GM21723 (cell line): ENCODE measurements around the gene MSX2.

Experiments used
- ATAC-seq: cut with Tn5 transposase; IDR thresholded peaks from one replicate; pipeline ENCODE4 v1.9.1; 2021; ENCODE audit warnings: mild to moderate bottlenecking, moderate library complexity; ENCODE audit not compliant: unreplicated experiment

Gene MSX2

GRCh38 chr5:174724484-174725260 lies at the start of gene MSX2:
TSS of gene MSX2 (plus strand) at chr5:174724582. CDS start at chr5:174724660, 78 bp downstream.
- no peak for ATAC-seq

- no peak for ATAC-seq
These were observed 49.3 kb upstream of the MSX2 start for GRCh38 chr5:174675110-174675509.

DNA sequence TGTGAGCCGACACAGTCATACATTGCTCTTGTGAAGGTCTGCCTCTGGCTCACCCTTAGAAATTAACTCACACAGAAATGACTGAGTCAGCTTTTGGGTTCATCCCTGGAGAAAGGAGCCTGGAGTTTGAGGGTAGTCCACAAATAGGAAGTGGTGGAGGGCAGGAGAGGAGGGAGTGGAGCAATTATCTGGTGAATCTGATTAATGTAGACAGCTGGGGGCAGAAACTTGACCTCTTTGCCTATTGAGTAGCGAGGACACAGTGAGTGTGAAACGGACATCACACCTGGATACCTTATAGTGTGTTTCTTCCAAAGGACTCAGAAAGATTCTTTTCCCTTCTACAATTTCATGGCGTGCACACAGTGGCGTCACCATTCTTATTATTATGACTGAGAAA lies 48.5 kb upstream of the MSX2 start:
- no peak for ATAC-seq

- no peak for ATAC-seq
These were observed 46.3 kb upstream of the MSX2 start for GRCh38 chr5:174678107-174678506.

- ATAC-seq: no peak
These were observed 43.3 kb upstream of the MSX2 start for GRCh38 chr5:174680901-174681565.

DNA sequence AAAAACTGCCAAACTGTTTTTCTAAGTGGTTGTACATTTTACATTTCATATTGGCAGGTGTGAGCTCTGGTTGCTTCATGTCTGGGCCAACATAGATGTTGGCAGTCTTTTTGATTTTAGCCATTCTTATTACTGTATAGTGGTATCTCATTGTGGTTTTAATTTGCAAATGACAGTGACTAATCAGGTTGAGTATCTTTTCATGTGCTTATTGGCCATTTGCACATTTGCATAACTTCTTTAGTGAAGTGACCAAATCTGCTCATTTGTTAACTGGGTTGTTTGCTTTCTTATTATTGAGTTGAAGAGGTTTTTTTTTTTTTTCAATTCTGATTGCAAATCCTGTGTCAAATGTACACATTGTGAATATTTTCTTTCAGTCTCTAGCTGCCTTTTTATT lies 36.9 kb upstream of the MSX2 start:
- ATAC-seq: no peak

- ATAC-seq: no peak
These were observed 35.7 kb upstream of the MSX2 start for GRCh38 chr5:174688441-174689354.

- no peak for ATAC-seq
These were observed 34.1 kb upstream of the MSX2 start for GRCh38 chr5:174690271-174690670.

GRCh38 chr5:174692381-174692780 lies 32.0 kb upstream of the MSX2 start:
- no peak for ATAC-seq

DNA sequence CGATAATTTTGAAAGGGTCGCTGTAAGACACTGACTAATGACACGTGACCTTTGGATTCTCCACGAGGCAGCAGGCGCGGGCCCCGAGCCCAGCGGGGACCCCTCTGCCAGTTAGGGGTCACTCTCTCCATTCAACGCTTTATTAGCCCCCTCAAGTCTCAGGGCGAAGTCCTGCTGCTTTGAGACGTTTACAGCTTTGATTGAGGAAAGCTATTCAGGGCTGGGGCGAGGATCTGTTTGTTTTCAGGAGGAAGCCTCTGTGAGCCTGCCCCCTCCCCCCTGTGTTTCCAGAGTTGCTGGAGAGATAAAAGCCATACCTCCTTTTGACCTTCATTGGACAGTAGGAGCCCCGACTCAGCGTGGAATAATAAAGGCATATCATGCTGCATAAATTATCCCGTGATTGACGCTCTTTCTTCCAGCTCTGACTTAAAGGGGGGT lies 31.4 kb upstream of the MSX2 start:
- no peak for ATAC-seq

DNA sequence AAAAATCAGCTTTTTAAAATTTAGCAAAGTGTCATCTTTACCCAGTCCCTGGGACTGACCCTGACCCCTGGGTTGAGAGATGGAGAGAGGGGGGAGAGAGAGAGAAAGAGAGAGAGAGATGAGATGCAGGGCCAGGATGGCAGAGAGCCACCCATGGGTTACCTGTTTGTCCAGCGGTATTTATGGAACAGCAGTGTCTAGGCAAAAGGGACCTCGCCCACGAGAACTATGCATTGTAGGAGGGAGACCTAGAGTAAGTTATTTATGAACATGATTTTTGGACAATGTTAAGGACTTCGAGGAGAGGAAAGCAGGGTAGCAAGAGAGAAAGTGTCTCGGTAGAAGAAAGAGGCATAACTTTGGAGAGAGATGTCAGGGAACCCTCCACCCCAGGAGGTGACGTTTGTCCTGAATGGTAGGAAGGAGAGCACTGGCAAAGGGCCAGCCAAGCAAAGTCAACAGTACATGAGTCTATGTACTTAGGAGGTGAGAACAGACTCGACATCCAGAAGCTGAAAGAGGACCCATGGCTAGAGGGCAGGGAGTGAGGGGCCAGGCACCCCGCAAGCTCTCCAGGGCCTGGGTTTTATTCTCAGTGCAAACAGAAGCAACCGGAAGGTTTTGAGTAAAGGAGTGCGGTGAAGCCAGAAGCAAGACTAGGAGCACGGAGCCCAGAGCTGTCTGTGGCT lies 30.5 kb upstream of the MSX2 start:
- no peak for ATAC-seq

DNA sequence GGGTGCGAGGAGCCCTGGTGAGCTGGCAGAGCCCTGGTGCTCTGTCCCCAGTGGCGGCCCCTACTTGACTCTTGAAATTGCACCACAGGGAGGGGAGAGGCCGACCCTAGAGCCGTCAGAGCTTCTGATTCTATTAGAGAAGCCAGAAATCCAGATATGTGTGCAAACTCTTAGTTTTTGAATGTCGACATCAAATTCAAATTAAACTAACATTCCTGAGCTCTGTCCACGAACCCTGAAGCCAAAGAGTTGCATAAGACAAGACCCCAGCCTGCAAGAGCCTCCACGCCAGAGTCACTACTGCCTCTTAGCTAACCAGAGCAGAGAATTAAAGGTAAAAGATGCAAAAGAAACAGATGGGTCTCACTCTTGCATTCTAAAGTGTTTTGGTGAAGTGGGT lies 29.8 kb upstream of the MSX2 start:
- no peak for ATAC-seq

GRCh38 chr5:174698156-174698555 lies 26.2 kb upstream of the MSX2 start:
- ATAC-seq: no peak

DNA sequence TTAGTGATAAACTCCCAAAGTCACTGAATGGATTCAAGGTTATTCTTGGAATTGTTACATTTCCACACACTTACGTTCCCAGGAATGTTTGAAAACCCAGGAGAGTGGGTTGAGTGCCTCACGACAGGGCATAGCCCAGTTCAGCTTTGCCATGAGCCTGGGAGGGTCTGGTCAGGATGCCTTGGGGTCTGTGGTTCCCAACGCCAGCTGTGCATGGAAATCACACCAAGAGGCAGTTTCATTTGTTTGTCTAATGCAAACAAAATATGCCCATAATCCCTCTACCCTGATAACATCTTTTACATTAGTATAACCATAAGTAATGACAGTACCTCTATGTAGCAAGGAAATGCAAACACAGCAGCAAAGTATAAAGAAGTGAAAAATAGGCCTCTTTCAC lies 25.3 kb upstream of the MSX2 start:
- ATAC-seq: no peak

- no peak for ATAC-seq
These were observed 17.3 kb upstream of the MSX2 start for GRCh38 chr5:174706997-174707572.

- no peak for ATAC-seq
These were observed 16.7 kb upstream of the MSX2 start for GRCh38 chr5:174707671-174708070.

DNA sequence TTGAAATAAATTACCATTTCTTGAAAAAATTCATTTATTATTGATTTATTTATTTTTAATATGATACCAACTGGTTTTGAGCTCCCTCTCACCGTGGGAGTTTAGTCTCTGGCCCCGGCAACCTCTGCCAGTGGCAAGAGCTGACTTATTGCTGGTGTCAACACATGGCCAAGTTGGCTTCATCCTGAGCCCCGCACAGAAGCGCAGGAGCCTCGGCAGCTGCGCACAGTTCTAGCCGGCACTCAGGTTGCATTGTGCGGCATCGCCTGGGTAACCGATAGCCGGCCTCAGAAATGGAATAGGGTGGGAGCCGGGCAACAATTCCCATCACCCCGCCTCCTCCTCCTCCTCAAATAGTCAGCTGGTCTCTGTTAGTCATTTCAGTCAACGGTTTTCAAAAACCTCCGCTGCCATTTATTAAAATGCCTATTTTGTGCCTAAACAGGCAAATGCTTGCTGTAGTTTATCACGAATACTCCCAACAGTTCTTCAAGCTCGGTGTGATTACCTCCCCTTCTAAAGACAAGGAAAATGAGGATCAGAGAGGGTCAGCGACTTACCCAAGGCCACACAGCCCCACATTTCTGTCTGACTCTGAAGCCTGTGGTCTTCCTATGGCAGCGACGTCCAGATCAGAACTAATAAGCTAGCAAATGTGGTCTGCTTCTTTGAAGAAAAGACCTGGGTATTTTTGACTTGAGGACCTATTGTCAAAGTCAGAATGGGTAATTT lies 15.7 kb upstream of the MSX2 start:
- no peak for ATAC-seq

- ATAC-seq: no peak
These were observed 9.6 kb upstream of the MSX2 start for GRCh38 chr5:174714751-174715150.

- no peak for ATAC-seq
These were observed 8.6 kb upstream of the MSX2 start for GRCh38 chr5:174715804-174716203.
